ENCODE results near the gene RPP25L.

Gene RPP25L

DNA sequence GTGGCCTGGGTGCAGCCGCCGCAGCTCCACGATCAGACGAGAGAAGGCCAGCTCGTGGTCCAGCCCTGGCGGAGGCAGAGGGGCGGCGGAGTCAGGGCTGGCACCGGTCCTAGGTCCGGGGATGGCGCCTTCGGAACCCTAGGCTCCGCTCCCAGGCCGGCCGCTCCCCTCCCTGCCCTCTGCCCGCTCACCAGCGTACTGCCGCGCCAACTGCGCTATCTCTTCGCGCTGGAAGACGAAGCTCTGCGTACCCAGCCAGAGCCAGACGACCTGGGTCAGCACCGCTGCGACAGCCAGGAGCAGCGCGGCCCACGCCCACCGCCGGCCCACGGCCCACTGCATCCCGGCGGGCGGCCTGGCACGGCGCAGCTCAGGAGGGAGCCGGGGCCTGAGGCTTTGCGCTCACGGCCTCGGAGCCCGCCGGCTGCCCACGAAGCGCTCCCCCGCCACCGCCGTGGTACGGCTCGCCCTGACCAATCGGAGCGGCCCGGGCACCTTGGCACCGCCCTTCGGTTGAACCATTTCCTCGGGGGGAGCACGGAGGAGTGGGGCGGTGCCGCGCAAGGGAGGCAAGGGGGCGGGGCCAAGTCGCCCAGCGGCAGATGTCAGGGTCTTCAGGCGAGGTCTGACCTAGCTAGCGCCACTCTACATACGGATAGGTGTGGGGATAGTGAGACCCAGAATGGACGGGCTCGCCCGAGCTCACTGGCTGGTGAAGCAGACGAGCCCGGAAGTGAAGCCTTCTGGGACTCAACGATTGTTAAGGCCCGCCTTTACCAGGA lies 25.6 kb upstream of the RPP25L start, which contains the start of gene SIGMAR1:
SIGMAR1 (minus strand) TSS at position 432 of the 782 bp plus-strand sequence; CDS start at position 342, 90 bp downstream.
- peak; percentile 74 for DNase-seq (ENCODE audit: low read depth)

DNA sequence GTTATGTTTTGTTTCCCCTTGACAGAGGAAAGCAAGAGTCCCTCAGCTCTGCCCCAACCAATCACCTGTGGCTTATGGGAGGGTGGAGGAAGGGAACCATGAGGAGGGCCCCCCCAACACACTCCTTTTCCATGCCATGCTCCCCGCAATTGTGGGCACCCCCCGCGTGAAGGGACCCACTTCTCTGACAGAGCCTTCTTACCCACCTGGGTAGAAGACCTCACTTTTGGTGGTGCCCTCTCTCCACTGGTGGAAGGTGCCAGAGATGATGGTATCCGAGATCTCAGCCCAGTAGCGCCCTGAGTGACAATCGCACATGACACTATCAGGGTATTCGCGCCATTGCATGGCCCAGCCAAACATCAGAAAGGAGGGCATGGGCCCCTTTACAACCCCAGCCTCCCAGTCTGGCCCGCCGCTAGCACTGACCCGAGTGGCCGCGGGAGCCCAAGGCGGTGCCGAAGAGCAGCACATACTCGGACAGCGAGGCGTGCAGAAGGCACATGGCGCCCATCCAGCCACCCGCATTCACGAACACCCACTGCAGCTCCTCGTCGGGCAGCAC lies 25.0 kb upstream of the RPP25L start:
- no peak for DNase-seq (ENCODE audit: low read depth)

DNA sequence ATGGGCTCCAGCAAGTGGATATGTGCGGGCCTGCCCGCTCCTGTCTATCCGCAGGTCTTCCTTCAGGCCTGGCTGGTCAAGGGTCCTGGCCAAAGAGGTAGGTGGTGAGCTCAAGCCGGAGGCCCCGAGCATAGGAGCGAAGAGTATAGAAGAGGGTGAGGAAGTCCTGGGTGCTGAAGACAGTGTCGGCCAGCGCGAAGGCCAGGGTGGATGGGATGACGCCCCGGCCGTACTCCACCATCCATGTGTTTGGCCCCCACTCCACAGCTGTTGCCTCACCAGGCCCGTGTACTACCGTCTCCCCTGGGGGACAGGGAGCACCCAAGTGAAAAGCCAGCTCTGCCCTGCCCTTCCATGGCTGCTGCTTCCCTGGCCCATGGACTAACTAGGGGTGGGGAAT lies 23.7 kb upstream of the RPP25L start:
- DNase-seq (ENCODE audit: low read depth) = no peak

DNA sequence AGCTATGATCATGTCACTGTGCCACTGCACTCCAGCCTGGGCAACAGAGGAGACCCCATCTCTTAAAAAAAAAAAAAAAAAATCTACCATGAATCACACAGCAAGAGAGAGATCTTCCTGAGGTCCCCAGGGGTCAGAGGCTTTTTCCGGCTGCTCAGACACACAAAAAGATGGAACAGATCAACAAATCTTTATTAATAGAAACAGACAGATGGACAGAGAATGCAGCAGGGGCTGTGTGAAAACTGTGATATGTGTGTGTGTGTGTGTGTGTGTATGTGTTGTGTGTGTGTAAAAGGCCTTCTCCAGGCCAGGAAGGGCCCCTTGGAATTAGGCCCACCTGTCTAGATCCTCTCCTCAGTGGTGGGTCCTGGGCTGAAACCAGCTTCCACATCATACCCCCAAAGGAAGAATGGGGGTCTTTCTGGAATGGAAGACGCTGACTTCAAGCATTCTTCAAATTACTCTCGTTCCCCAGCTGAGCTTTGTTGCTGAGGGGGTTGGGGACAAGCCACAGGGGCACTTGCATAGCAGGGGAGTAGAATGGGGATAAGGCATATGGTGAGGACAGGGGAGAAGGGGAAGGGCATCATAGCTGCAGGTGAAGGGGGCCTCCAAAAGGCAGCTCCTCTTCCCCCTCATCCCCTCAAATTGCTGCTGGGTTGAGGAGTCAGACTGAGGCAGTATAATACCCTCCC lies 22.8 kb upstream of the RPP25L start:
- no peak for DNase-seq (ENCODE audit: low read depth)

DNA sequence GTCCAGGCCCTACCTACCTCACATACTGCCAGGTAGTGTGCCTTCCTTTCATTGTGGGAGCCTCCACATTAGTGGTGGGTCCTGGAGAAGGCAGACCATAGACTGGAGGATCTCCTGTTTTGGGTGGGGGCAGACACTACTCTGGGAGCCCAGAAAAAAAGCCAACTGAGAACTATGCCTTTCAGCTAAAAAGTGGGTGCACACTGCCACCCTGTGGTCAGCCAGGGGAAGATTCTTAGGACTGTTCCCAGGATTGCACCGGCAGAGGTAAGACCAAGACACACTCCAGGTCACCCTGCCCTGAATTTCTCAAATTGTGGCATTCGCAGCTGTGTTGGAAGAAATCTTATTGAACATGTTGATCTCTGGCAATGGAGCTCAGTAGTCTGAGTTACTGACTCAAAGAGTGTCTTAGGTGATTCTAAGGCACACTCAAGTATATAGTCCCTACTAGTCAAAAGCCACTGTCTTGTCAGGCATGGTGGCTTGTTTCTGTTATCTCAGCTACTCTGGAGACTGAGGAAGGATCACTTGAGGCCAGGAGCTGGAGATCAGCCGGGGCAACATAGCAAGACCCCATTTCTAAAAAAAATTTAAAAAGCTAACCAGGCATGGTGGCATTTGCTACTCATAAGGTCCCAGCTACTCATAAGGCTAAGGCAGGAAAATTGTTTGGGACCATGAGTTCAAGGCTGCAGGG lies 22.1 kb upstream of the RPP25L start:
- peak; percentile 52 for DNase-seq (ENCODE audit: low read depth)

DNA sequence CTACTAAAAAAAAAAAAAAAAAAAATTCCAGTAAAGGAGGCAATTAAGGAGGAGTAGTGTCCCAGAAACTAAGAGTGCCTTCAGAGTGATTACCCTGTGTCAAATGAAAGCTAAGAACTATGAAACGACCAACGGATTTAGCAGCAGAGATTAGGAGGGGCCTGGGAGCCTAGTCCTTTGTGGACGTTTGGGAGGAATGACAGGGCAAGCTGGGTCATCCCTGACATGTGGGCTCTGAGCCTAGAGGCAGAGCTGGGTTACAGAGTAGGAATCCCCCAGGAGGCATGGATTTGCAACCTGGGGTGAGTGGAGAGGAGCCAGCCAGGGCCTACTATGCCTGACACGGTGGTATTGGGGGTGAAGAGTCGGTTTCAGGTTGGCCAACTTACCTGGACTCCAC lies 21.3 kb upstream of the RPP25L start:
- no peak for DNase-seq (ENCODE audit: low read depth)

DNA sequence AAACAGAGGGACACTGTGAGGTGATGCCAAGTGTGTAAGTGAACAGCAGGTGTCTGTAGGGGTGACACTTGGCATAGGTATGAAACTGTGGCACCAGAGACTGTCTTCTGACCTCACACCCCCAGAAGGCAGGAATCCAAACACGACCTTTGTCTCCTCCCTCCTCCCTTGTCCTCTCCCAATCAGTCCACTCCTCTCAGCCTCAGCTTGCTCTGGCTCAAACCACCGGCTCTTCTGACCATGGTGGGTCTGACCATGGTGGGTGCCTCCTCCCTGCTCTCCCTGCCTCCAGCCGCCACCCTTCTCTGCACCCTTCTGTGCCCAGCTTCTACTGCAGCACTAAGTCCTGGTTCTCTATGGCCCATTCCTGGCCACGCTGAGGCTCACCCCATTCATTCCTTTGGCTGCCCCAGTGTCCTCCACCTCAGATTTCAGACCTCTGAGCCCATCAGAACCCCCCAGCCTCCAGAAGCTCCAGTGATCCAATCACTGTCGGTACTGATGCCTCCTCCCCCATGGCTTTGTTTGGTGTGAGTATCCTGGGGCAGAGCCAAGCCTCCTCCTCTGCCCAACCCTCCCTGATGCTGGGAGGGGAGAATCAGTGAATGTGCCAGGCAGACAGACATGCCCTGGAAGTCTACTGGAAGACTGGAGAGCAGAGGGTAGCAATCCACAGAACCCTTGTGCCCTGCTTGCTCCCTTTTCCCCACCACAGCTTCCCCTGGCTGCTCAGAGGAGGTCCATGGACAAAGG lies 18.7 kb upstream of the RPP25L start:
- no peak for DNase-seq (ENCODE audit: low read depth)

DNA sequence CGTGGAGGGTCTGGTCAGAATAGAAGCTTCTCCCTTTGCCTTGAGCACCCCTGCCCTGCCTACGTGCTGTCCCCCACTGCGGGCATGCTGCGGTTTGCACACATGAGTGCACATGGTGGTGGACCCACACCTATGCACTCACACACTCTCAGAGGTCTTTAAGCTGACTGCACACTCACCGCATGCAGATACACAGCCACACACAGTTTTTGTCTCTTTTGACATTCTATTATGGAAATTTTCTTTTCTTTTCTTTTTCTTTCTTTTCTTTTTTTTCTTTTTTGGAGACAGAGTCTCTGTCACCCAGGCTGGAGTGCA lies 17.6 kb upstream of the RPP25L start:
- no peak for DNase-seq (ENCODE audit: low read depth)

DNA sequence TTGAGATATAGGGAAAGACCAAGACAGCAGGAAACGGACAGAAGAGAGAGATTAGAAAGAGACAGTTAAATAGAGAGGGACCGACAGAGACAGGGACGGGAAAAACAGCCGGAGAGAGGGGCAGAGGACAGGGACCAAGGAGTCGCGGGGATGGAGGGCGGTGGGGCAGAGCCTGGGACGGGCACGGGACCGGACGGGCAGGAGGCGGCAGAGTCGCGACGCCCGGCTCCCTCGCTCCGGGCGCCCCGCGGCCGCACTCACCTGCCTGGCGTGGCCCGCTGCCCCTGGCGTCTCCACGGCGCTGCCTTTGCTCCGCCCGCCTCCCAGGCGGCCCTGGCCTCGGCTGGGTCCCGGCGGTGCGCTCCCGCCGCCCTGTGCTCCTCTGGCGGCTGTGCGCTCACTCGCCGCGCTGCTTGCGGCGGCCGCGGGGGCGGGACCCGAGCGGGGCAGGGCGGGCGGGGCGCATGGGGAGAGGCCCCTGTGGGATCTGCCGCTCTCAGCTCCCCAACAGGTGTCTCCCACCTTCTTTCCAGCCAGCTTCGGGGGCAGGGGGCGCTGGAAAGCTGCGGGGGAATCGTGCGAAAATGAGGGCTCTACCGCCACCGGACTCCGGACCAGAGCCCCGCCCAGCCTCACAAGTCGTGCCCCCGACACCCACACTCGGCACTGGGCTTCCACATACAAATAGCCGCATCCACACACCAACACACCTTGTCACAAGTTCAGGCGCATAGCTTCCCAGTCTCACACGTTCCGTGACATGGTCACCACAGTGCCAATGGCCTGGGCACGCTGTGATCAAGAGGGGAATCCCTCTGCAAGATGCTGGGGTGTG lies 17.0 kb upstream of the RPP25L start, which contains the start of gene ARID3C:
ARID3C (minus strand) TSS at position 411 of the 835 bp plus-strand sequence. CDS start 1,052 bp downstream, outside the sequence.
- DNase-seq (ENCODE audit: low read depth) = no peak

DNA sequence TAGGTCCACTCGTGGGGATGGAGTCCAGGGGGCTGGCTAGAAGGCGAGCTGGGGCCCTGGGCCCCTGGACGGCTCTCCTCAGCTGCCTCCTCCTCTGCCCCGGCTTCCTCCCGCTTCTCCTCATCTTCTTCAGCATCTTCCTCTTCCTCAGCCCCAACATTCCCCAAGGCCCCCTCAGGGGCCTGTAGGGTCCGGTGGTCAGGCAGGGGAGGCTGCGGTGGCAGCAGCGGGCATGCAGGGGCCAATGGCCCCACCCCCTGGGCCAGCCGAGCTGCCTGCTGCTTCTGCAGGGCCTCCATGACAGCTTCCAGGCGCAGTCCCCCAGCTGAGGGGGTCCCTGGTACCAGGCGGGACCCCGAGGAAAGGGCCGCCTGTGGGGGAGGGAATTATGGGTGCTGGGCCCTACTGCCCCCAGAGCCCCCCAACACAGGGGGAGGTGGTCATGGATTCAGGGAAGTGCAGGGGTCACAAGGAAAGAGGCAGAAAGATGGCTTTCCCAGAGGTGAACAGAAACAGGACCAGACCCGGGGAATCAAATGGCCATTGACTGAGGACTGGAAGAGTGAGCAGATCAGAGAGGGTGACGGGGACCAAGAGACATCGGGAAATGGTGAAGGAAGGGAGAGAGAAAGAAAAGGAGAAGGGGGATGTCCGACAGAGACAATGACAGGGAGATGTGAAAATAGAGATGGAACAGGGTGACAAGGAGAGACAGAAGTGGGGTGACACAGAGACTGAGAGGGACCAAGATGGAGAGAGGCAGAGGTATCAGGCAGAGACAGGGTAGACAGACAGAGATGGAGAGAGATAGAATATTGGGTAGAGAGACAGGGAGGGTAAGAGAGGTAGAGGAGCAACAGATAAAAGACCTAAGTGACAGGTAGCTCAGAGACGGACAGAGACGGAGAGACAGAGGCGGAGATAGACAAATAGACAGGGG lies 16.1 kb upstream of the RPP25L start:
- no peak for DNase-seq (ENCODE audit: low read depth)

DNA sequence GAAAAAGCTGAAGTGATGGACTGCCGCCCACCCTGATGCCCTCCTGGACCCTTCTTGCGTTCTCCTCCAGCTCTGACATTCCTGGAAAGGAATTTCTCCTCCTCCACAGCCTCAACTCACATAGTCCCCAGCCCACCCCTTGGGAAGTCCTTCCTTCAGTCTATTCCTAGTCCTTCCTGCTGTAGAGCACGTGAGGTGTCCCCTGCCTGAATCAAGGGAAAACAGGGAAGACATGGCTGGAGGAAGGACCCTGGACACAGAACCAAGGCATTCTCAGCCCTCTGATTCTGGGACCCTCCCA lies 13.2 kb upstream of the RPP25L start:
- DNase-seq (ENCODE audit: low read depth) = no peak

DNA sequence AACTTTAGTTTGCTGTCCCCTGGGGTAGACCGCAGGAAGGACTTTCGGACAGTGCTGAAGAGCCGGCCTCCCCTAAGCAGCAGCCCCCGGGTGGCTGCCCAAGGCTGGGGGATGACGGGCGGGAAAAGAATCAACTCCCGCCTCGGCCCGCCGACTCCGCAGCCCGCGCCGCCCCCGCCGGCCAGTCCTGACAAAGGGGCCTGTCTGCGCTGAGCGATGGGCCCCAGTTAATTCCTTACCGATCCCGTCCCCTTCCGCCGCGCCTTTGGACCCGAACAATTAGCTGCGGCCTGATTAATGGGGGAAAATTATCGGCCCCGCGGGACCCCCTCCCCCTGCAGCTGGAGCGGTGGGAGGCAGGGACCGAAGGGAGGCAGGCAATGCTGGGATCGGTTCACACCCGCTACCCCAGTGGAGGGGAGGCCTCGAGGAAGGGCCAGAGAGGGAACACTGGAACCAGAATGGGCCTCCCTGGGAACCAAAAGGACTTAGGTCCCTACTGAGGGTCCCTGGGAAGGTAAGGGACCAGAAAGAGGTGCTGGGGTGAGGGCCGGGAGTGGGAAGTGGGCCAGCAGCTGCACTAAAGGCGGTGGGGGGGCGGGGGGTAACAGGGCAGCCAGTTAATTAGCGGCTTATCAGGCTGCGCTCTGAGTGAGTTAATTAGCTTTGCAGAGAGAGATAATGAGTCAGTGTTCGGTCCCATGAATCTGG lies 12.7 kb upstream of the RPP25L start:
- DNase-seq (ENCODE audit: low read depth) = no peak

DNA sequence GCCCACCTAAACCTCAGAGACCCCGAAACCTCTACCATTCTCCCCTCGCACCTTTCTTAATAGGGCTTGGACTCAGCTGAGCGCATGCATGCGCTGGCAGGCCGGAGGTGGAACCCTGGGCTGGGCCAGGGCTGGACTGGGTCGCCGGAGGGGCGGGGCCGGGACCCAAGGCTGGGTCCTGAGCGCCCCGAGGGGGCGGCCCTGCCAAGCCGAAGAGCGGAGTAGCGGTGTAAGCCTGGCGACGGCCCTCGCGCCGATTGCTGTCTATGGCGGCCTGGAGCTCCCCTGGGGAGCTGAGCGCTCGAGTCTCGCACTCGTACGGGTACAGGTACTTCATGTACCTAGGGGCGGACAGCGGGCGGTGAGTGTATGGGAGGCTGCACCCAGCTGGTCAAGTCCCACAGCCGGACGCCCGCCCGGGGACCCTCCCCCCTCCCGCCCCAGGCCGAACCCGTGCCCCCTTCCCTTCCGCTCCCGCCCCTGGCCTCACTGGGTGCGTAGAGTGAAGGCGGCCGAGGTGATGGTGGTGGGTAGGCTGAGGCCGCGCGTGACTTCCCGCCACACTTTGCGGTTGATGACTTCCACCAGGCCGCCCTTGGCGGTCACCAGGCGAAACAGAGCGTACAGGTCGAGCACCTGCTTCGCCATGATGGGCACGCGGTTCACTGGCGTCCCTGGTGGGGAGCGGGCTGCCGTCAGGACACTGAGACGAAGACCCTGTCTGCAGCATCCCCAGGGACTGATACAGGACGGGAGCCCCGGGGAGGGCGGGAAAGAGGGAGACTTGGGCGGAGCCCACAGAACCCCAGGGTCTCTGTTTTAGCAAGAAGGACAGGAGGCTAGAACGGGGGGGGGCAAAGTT lies 11.7 kb upstream of the RPP25L start:
- DNase-seq (ENCODE audit: low read depth) = no peak

DNA sequence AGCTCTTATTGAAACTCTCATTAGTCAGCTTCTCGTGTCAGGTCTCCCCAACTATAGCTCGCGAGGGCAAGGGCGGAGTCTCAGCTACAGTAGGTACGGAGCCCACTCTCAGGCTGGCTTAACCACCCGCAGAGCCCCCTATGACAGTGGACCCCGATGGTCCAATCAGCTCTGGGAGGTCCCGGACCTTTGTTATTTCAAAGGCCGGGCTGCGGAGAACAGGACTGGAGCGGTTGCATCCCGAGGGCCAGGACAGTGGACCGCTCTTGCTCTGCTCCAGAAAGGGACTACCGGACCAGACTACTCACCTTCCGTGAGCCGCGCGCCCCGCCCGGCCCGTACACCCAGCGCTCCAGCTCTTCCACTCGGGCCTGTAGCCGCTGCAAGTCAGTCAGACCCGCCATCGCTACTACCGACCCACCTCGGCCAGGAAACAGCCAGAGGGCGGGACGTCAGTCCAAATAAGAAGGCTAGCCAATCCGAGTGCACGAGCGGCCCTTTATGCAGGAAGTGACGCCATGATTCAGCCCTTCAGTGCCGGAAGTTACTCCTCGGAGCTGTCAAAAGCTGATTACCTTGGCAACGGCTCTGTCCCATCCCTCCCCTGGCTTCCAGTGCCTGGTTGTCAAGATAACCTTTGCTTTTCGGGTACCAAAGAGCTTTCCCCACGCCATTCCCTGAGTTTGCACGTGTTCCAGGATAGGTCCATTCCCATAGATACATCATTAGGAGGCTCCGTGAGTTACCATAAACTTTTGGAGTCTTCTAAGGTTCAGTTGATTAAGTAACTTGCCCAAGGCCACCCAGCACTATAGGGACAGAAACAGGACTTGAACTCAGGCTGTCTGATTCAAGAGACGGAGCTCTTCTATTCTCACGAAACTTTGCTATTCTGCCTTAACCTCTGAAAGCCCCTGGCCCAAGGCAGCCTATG lies 8.4 kb upstream of the RPP25L start, which contains the start of gene DCTN3:
DCTN3 (minus strand) TSS at position 435 of the 934 bp plus-strand sequence; CDS start at position 404, 31 bp downstream.
- DNase-seq (ENCODE audit: low read depth) = peak; percentile 92

DNA sequence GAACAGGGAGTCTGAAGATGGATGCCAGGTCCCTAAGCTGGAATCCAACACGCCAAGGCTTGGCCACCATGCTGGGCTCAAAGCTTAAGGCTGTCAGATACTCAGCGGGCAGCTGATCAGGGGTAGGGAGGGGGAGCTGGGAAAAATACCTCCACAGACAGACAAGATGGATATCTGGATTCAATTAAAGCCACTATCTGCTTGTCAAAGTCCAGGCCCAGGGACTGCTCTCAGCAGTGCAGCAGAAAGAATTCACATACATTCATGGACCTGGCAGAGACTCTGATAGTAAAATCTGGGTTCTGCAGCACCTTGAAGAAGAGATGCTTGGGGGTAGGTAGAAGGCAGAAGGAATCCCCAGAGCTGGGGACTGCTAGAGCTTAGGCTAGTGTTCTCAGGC lies 3.2 kb upstream of the RPP25L start:
- no peak for DNase-seq (ENCODE audit: low read depth)

DNA sequence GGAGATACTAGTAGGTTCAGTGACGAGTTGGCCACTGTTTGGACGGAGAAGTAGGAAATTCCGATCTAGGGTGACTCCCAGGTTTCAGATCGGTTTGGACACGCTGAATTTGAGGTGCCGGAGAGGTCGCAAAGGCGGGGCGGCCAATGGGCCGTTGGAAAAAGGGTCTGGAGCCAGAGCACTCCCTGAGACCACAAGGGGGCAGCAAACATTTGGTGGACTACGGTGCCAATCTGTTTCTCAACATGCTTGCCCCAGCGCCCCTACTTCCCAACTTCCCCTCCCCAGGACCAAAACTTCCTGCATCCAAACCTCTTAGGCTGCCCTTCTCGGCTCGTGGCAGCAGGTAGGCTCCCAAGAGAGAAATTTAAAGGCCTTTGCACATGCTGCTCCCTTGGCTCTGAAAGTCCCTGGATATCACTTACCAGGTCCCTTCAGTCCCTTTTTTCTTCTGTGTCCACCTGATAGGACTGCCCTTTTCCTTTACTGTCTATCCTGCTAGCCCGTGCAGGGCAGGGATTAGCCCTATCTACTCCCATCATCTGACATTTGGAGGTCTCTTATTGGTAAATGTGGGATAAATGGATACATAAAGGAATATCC lies 992 bp upstream of the RPP25L start:
- DNase-seq (ENCODE audit: low read depth) = peak; percentile 69
